ENCODE measurements around the gene SSR1.
A peak's percentile ranks its signal among the peaks of the same experiment; 100 is the strongest.
"Not testable (repeated sequence)": the region's sequence is repeated elsewhere in the genome, so short reads cannot be mapped to it uniquely, and the experiment has no call there.

Gene SSR1

DNA sequence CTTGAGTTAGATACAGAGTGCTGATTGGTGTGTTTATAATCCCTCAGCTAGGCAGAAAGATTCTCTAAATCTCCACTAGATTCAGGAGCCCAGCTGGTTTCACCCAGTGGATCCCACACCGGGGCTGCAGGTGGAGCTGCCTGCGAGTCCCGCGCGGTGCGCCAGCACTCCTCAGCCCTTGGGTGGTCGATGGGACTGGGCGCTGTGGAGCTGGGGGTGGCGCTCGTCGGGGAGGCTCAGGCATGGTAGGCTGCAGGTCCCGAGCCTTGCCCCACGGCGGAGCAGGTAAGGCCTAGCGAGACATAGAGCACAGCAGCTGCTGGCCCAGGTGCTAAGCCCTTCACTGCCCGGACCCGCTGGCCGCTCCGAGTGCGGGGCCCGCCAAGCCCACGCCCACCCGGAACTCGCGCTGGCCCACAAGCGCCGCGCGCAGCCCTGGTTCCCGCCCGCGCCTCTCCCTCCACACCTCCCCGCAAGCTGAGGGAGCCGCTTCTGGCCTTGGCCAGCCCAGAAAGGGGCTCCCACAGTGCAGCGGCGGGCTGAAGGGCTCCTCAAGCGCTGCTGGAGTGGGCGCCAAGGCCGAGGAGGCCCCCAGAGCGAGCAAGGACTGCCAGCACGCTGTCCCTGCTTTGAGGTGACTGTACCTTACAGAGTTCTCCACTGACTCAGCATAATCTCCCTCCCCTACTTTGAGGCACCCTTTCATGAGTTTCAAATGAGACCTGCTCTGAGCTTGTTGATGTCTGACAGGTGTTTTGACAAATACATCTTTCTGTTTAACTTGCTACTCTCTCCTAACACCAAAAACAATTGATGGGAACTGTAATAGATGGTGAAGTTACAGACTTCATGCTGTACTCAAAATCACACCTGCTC lies 3.9 kb upstream of the SSR1 start:
- H3K36me3 ChIP-seq (ENCODE audit: insufficient read depth, low read length) = no peaks in the 10 kb centered on the region
- H3K79me2 ChIP-seq (ENCODE audit: insufficient read depth, low read length) = peaks cover 11% of the 10 kb centered on the region
- H3K9ac ChIP-seq (ENCODE audit: low read depth, low read length, poor library complexity, severe bottlenecking) = no peak overlapping the region
- H3K4me1 ChIP-seq (ENCODE audit: insufficient read depth, low read length, poor library complexity, severe bottlenecking) = peaks cover 37% of the 10 kb centered on the region
- H4K20me1 ChIP-seq (ENCODE audit: insufficient read depth, low read length, poor library complexity, severe bottlenecking) = peaks cover 8% of the 10 kb centered on the region
- no peaks in the 10 kb centered on the region for H3K9me2 ChIP-seq (replicated peaks; ENCODE audit: low read depth, low read length)
- H3K4me3 ChIP-seq (ENCODE audit: low read length, poor library complexity, severe bottlenecking) = no peak overlapping the region
- no peak overlapping the region for H3K4me2 ChIP-seq (ENCODE audit: low read depth, low read length, poor library complexity, severe bottlenecking)
- no peak overlapping the region for H2AFZ ChIP-seq (ENCODE audit: low read length)
- H3F3A ChIP-seq (ENCODE audit: low read depth) = peaks cover 11% of the 10 kb centered on the region
- no peak for TF ChIP-seq EZH2phosphoT487 (IDR thresholded peaks at IDR 0.05; ENCODE audit: borderline replicate concordance)
- TF ChIP-seq, protein P1, sequence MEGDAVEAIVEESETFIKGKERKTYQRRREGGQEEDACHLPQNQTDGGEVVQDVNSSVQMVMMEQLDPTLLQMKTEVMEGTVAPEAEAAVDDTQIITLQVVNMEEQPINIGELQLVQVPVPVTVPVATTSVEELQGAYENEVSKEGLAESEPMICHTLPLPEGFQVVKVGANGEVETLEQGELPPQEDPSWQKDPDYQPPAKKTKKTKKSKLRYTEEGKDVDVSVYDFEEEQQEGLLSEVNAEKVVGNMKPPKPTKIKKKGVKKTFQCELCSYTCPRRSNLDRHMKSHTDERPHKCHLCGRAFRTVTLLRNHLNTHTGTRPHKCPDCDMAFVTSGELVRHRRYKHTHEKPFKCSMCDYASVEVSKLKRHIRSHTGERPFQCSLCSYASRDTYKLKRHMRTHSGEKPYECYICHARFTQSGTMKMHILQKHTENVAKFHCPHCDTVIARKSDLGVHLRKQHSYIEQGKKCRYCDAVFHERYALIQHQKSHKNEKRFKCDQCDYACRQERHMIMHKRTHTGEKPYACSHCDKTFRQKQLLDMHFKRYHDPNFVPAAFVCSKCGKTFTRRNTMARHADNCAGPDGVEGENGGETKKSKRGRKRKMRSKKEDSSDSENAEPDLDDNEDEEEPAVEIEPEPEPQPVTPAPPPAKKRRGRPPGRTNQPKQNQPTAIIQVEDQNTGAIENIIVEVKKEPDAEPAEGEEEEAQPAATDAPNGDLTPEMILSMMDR (conservative IDR thresholded peaks at IDR 0.05; ENCODE audit: low read length) = no peak
- no peaks in the 10 kb centered on the region for H3K9me3 ChIP-seq (ENCODE audit: insufficient read depth, low read depth, low read length)
- peaks cover 4% of the 10 kb centered on the region for H3K27me3 ChIP-seq (ENCODE audit: insufficient read depth, low read length, poor library complexity, severe bottlenecking)

DNA sequence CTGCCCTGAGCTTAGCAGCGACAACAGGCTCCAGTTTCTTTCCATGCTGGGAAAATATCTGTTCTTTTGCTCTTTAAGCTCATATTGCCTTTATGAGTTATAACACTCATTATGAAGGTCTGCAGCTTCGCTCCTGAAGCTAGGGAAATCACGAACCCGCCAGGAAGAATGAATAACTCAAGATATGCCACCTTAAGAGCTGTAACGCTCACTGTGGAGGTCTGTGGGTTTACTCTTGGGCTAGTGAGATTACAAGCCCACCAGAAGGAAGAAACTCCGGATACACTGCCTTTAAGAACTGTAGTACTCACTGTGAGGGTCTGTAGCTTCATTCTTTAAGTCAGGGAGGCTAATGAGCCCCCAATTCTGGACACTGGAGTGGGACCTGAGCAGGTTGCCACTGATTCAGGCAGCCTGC lies 3.0 kb upstream of the SSR1 start:
- H3K79me2 ChIP-seq (ENCODE audit: insufficient read depth, low read length) = peaks cover 20% of the 10 kb centered on the region
- H3K36me3 ChIP-seq (ENCODE audit: insufficient read depth, low read length) = no peaks in the 10 kb centered on the region
- peaks cover 4% of the 10 kb centered on the region for H3K27me3 ChIP-seq (ENCODE audit: insufficient read depth, low read length, poor library complexity, severe bottlenecking)
- no peaks in the 10 kb centered on the region for H3K9me2 ChIP-seq (replicated peaks; ENCODE audit: low read depth, low read length)
- peaks cover 11% of the 10 kb centered on the region for H3F3A ChIP-seq (ENCODE audit: low read depth)
- peaks cover 18% of the 10 kb centered on the region for H4K20me1 ChIP-seq (ENCODE audit: insufficient read depth, low read length, poor library complexity, severe bottlenecking)
- H2AFZ ChIP-seq (ENCODE audit: low read length) = no peak overlapping the region
- TF ChIP-seq EZH2phosphoT487 (IDR thresholded peaks at IDR 0.05; ENCODE audit: borderline replicate concordance) = no peak
- TF ChIP-seq, protein P1 (conservative IDR thresholded peaks at IDR 0.05; ENCODE audit: low read length) = no peak
- H3K9ac ChIP-seq (ENCODE audit: low read depth, low read length, poor library complexity, severe bottlenecking) = no peak overlapping the region
- peaks cover 46% of the 10 kb centered on the region for H3K4me1 ChIP-seq (ENCODE audit: insufficient read depth, low read length, poor library complexity, severe bottlenecking)
- H3K9me3 ChIP-seq (ENCODE audit: insufficient read depth, low read depth, low read length) = no peaks in the 10 kb centered on the region
- no peak overlapping the region for H3K4me2 ChIP-seq (ENCODE audit: low read depth, low read length, poor library complexity, severe bottlenecking)
- H3K4me3 ChIP-seq (ENCODE audit: low read length, poor library complexity, severe bottlenecking) = no peak overlapping the region

GRCh38 chr6:7315087-7315947 lies 2.3 kb upstream of the SSR1 start:
- Histone ChIP-seq H4K20me1 (ENCODE audit: insufficient read depth, low read length, poor library complexity, severe bottlenecking) (peaks cover 23% of the 10 kb centered on the region), H3K79me2 (ENCODE audit: insufficient read depth, low read length) (peaks cover 27% of the 10 kb centered on the region), H3K4me1 (ENCODE audit: insufficient read depth, low read length, poor library complexity, severe bottlenecking) (peaks cover 51% of the 10 kb centered on the region), H3K4me2 (ENCODE audit: low read depth, low read length, poor library complexity, severe bottlenecking) (peak overlapping the region; percentile 79), H3K9ac (ENCODE audit: low read depth, low read length, poor library complexity, severe bottlenecking) (peak overlapping the region; percentile 70), H3F3A (ENCODE audit: low read depth) (peaks cover 11% of the 10 kb centered on the region)
- not testable (repeated sequence) for H3K9me3 ChIP-seq (ENCODE audit: insufficient read depth, low read depth, low read length); H3K9me2 ChIP-seq (replicated peaks; ENCODE audit: low read depth, low read length); H2AFZ ChIP-seq (ENCODE audit: low read length); H3K27me3 ChIP-seq (ENCODE audit: insufficient read depth, low read length, poor library complexity, severe bottlenecking); H3K36me3 ChIP-seq (ENCODE audit: insufficient read depth, low read length); H3K4me3 ChIP-seq (ENCODE audit: low read length, poor library complexity, severe bottlenecking)

Measured in Loucy (cell line).